Measurements from ENCODE around the gene SEMA7A.

SEMA7A gene

GRCh38 chr15:74429781-74430400, 3.9 kb downstream of the SEMA7A start:
- DNase-seq, result no peak

- no peak for DNase-seq
These were observed 4.6 kb downstream of the SEMA7A start for GRCh38 chr15:74428970-74429780.

- no peak for DNase-seq
These were observed 5.3 kb downstream of the SEMA7A start for GRCh38 chr15:74428442-74428787.

GRCh38 chr15:74427607-74428441, 5.9 kb downstream of the SEMA7A start:
- DNase-seq, result no peak

- DNase-seq, result no peak
These were observed 7.1 kb downstream of the SEMA7A start for GRCh38 chr15:74426404-74427281.

GRCh38 chr15:74425630-74426029, 8.1 kb downstream of the SEMA7A start:
- no peak for DNase-seq

GRCh38 chr15:74424901-74425528, 8.7 kb downstream of the SEMA7A start:
- DNase-seq, result no peak

- DNase-seq, result no peak
These were observed 10.1 kb downstream of the SEMA7A start for GRCh38 chr15:74423431-74424257.

- no peak for DNase-seq
These were observed 10.9 kb downstream of the SEMA7A start for GRCh38 chr15:74422652-74423430.

- no peak for DNase-seq
These were observed 11.5 kb downstream of the SEMA7A start for GRCh38 chr15:74422265-74422651.

GRCh38 chr15:74421302-74422245, 12.2 kb downstream of the SEMA7A start:
- no peak for DNase-seq

GRCh38 chr15:74420193-74420905, 13.4 kb downstream of the SEMA7A start:
- DNase-seq, result no peak

- DNase-seq, result no peak
These were observed 14.3 kb downstream of the SEMA7A start for GRCh38 chr15:74419432-74419831.

GRCh38 chr15:74418575-74419338, 15.0 kb downstream of the SEMA7A start:
- no peak for DNase-seq

- no peak for DNase-seq
These were observed 16.1 kb downstream of the SEMA7A start for GRCh38 chr15:74417670-74418069.

- no peak for DNase-seq
These were observed 16.5 kb downstream of the SEMA7A start for GRCh38 chr15:74417225-74417624.

- no peak for DNase-seq
These were observed 17.5 kb downstream of the SEMA7A start for GRCh38 chr15:74415966-74416916.
